IPS-18a (cell line): ENCODE results near the gene SURF2.
"Not testable (repeated sequence)": the region's sequence is repeated elsewhere in the genome, so short reads cannot be mapped to it uniquely, and the experiment has no call there.

Experiments used
- H3K27ac ChIP-seq: one replicate; pipeline ENCODE4 v1.5.1; 2013; ENCODE audit warnings: low read length
- H3K27me3 ChIP-seq: one replicate; pipeline ENCODE4 v1.6.1; 2013; ENCODE audit warnings: mild to moderate bottlenecking, low read length; ENCODE audit not compliant: control insufficient read depth, insufficient read depth
- H3K36me3 ChIP-seq: one replicate; pipeline ENCODE4 v1.6.1; 2013; ENCODE audit warnings: low read depth, low read length; ENCODE audit not compliant: control insufficient read depth
- H3K4me1 ChIP-seq: one replicate; pipeline ENCODE4 v1.6.1; 2013; ENCODE audit warnings: low read depth, low read length; ENCODE audit not compliant: control insufficient read depth
- H3K4me3 ChIP-seq: one replicate; pipeline ENCODE4 v1.5.1; 2013; ENCODE audit warnings: low read length
- H3K9ac ChIP-seq: one replicate; pipeline ENCODE4 v1.6.1; 2013; ENCODE audit warnings: mild to moderate bottlenecking, low read length, moderate library complexity
- H3K9me3 ChIP-seq: one replicate; pipeline ENCODE4 v1.6.1; 2013; ENCODE audit warnings: low read depth, low read length; ENCODE audit not compliant: control insufficient read depth

SURF2 gene

DNA sequence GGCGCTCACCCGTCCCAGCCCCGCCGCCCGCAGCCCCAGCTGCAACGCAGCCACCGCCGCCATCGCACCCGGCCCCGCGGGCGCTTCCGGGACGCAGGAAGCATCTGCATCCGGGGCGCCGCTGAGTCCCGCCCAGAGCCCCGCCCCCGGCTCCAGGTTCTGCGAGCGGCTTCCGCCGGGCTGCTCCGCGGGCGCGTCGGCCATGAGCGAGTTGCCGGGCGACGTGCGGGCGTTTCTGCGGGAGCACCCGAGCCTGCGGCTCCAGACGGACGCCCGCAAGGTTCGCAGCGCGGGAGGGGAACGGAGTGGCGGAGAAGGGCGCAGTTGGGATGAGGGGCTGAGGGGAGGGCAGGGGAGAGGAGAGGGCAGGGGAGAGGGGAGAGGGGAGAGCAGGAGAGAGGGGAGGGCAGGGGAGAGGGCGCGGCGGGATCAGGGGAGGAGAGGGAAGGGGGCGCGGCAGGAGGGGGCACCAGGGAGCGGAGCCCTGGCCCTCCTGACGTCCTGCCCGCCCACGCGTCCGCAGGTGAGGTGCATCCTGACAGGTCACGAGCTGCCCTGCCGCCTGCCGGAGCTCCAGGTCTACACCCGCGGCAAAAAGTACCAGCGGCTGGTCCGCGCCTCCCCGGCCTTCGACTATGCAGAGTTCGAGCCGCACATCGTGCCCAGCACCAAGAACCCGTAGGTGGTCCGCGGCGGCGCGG, at the start of gene SURF2, which contains the start of gene SURF1:
SURF2 (plus strand) TSS at position 160 of the 701 bp plus-strand sequence; CDS start at position 203, 43 bp downstream.
SURF1 (minus strand) TSS at position 97 of the 701 bp plus-strand sequence; CDS start at position 63, 34 bp downstream.
- Histone ChIP-seq H3K9me3 (no peaks in the 10 kb centered on the region), H3K27ac (no peak within 1 kb of the TSS), H3K27me3 (no peaks in the 10 kb centered on the region), H3K4me1 (peaks cover 5% of the 10 kb centered on the region), H3K36me3 (peaks cover 37% of the 10 kb centered on the region), H3K4me3 (peak within 1 kb of the TSS; percentile 88), H3K9ac (peak within 1 kb of the TSS; percentile 75)

DNA sequence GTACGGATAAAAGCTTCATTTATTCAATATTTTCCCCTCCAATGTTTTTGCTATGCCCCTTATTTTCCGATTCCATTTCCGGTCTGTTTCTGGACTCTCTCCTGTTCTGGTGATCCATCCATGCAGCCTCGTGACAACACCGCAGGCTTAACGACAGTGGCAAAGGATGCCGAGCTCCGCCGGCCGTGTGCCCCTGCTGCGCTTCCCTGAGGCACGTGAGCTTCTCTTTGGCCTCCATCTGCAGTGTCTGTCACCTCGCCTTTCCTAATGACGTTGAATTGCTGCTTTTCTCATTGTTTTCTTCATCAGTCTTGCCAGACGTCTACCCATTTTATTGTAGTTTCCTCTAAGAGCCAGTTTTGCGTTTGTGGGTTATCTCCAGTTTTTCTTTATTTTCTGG, 49.0 kb upstream of the SURF2 start:
- no peaks in the 10 kb centered on the region for H3K27me3 ChIP-seq
- H3K27ac ChIP-seq, result no peak overlapping the region
- no peaks in the 10 kb centered on the region for H3K4me1 ChIP-seq
- H3K4me3 ChIP-seq, result no peak overlapping the region
- H3K9me3 ChIP-seq, result no peaks in the 10 kb centered on the region
- H3K36me3 ChIP-seq, result no peaks in the 10 kb centered on the region
- H3K9ac ChIP-seq, result no peak overlapping the region

DNA sequence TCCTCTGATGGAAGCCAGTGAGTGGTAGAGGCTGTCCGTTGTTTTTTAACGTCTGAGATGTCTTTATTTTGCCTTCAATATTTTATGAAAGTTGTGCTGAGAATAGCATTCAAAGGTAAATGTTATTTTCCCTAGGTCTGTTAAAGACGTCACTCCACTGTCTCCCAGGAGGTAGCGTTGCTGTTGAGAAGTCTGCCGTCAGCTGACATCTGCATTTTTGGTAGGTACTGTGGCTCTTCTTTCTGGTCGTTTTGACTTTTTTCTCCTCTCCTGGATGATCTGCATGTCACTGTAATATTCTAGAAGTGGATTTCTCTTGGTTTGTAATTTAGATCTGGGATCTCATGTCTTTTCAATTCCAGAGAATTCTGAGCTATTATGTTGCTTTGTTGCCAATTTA, 46.7 kb upstream of the SURF2 start:
- H3K27me3 ChIP-seq, result no peaks in the 10 kb centered on the region
- H3K9me3 ChIP-seq, result no peaks in the 10 kb centered on the region
- H3K9ac ChIP-seq, result no peak overlapping the region
- H3K36me3 ChIP-seq, result no peaks in the 10 kb centered on the region
- H3K27ac ChIP-seq, result no peak overlapping the region
- no peaks in the 10 kb centered on the region for H3K4me1 ChIP-seq
- no peak overlapping the region for H3K4me3 ChIP-seq

DNA sequence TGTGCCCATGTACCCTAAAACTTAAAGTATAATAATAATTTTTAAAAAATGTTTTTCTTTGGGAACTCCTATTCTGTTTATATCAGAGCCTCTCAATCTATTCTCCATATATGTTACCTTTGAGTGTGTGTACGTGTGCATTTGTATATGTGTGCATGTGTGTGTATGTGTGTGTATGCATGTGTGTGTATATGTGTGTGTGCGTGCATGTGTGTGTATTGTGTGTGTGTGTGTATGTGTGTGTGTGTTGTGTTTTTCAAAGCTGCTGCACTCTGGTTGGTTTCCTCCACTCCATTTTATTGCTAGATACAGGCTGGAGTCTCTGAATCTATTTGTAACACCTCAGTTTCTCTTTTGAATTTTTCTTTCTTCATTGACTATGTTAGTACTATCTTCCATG, 40.4 kb upstream of the SURF2 start:
- Histone ChIP-seq H3K4me1 (no peaks in the 10 kb centered on the region), H3K9ac (no peak overlapping the region), H3K27ac (no peak overlapping the region), H3K27me3 (no peaks in the 10 kb centered on the region), H3K4me3 (no peak overlapping the region), H3K36me3 (no peaks in the 10 kb centered on the region), H3K9me3 (no peaks in the 10 kb centered on the region)

DNA sequence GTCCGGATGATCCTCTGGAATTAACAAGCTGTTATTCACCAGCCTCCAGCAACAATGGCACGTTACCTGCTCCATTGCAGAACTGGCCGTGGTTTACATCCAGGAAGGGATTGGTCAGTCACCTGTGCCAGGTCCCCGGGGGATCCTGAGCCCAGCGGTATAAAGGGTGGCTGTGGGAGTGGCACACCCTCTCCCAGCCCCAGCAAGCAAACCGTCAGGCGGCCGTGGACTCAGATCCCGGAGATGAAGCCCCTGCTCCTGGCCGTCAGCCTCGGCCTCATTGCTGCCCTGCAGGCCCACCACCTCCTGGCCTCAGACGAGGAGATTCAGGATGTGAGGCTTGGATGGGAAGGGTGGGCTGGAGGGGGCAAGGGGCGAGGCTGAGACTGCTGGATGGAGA, 38.8 kb upstream of the SURF2 start:
- H3K9me3 ChIP-seq, H3K36me3 ChIP-seq, H3K27ac ChIP-seq, H3K4me3 ChIP-seq, H3K9ac ChIP-seq, H3K4me1 ChIP-seq, H3K27me3 ChIP-seq: not testable (repeated sequence)

DNA sequence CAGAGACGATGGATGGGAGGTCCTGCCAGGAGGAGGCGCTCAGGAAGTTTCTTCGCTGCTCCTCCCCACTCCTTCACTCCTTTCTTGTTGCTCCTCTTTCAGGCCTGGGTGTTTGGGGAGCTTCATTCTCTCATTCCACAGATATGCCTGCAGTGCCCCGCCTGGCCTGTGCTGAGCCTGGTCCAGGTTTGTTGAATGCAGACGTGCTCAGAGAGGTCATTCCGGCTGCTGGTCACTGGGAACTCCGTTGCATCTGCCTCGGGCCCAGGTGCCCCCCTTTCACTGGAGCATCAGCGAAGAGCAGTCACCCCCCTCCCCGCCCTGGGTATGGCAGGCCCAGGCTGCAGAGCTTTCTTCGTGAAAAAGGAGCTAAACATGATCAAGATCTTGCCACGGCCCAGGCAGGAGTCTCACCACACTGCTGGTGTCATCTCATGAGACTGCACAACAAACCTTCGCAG, 35.9 kb upstream of the SURF2 start:
- H3K27me3 ChIP-seq, result no peaks in the 10 kb centered on the region
- H3K4me1 ChIP-seq, result no peaks in the 10 kb centered on the region
- H3K9me3 ChIP-seq, result peaks cover 10% of the 10 kb centered on the region
- H3K4me3 ChIP-seq, result no peak overlapping the region
- H3K27ac ChIP-seq, result no peak overlapping the region
- H3K9ac ChIP-seq, result no peak overlapping the region
- no peaks in the 10 kb centered on the region for H3K36me3 ChIP-seq

DNA sequence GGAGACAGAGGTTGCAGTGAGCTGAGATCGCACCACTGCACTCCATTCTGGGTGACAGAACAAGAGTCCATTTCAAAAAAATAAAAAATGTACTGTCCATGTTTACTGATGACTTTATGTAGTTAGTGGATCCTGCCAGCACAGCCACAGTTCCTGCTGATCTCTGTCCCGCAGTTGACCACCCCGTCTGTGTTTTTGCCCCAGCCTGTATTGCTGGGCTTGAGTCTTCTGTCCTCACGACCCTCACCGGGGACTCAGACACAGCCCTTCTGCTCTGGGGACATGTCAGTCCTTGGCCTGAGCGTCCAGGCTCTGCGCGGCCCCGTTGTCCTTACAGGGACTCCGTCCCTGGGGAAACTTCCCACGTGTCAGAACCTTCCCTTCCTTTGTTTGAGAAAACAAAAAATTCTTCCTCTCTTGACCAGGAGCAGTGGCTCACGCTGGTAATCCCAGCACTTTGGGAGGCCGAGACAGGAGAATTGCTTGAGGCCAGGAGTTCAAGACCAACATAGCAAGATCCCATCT, 34.9 kb upstream of the SURF2 start:
- Histone ChIP-seq H3K9ac (no peak overlapping the region), H3K36me3 (no peaks in the 10 kb centered on the region), H3K27me3 (no peaks in the 10 kb centered on the region), H3K4me1 (no peaks in the 10 kb centered on the region), H3K4me3 (no peak overlapping the region), H3K9me3 (peaks cover 10% of the 10 kb centered on the region), H3K27ac (no peak overlapping the region)

DNA sequence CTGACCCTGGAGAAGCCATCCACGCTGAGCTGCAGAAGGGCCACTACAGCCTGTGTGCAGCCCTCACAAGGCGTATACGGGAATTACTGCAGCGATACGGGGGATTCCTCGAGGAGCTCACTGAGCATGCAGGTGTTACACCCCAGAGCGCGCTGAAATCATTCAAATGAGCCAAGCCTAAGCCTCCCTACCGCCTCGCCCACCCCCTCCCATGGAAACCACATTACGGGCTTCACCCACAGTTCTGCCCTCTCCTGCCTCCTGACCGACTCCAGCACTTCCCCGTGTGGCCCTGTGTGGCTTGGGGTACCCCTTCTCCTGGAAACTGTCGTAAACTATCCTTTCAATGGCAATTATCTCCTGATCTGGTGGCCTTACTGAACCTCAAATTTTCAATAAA, 33.6 kb upstream of the SURF2 start:
- Histone ChIP-seq H3K4me3 (no peak overlapping the region), H3K9ac (no peak overlapping the region), H3K27ac (no peak overlapping the region), H3K27me3 (no peaks in the 10 kb centered on the region), H3K4me1 (no peaks in the 10 kb centered on the region), H3K36me3 (no peaks in the 10 kb centered on the region), H3K9me3 (peaks cover 10% of the 10 kb centered on the region)

DNA sequence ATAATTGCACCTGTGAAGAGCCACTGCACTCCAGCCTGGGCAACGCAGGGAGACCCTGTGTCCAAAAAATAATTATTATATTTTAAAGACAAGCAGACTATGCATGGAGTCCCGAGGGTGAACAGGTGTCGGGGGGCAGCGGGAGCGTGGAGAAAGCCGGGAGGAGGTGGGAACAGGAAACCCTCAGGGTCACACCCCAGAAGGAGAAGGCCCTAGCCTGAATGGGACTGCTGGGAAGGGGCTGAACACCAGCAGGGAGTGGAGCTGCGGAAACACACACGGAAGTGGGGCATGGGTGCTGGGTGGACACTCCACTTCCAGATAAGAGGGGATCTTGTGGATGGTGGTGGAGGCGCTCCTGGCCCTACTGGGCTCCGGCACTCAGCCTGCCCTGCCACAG, 33.1 kb upstream of the SURF2 start:
- no peaks in the 10 kb centered on the region for H3K36me3 ChIP-seq

DNA sequence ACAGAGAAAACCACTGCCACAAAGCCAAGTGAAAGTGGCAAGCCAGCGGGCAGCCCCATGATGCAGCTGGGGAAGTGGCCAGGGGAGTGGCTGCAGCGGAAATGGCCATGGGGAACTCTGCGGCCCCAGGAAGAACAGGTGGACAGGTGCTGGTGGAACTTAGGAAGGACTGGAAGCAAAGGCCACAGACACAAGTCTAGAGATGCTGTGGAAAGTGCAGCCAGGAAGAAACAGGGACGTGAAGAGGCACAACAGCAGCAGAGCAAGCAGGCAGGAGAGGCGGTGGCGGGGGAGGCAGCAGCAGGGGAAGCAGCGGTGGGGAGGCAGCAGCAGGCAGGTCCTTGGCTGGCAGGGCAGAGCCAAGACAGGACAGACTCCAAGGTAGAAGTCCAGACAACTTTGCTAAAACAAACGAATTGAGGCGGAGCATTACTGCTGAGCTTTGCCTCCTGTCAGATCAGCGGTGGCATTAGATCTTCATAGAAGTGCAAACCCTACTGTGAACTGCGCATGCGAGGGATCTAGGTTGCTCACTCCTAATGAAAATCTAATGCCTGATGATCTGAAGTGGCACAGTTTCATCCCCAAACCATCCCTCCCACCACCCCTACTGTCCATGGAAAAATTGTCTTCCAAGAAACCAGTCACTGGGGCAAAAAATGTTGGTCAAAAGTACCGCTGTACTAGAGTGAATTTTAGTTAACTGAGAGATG, 32.2 kb upstream of the SURF2 start:
- Histone ChIP-seq H3K9me3 (peaks cover 10% of the 10 kb centered on the region), H3K27me3 (no peaks in the 10 kb centered on the region), H3K36me3 (no peaks in the 10 kb centered on the region), H3K4me1 (no peaks in the 10 kb centered on the region), H3K4me3 (no peak overlapping the region), H3K27ac (no peak overlapping the region), H3K9ac (no peak overlapping the region)

More for the DNA sequence above, 33.1 kb upstream of the SURF2 start:
- Histone ChIP-seq H3K4me3 (no peak overlapping the region), H3K27ac (no peak overlapping the region), H3K4me1 (no peaks in the 10 kb centered on the region), H3K9me3 (peaks cover 10% of the 10 kb centered on the region), H3K9ac (no peak overlapping the region), H3K27me3 (no peaks in the 10 kb centered on the region)

DNA sequence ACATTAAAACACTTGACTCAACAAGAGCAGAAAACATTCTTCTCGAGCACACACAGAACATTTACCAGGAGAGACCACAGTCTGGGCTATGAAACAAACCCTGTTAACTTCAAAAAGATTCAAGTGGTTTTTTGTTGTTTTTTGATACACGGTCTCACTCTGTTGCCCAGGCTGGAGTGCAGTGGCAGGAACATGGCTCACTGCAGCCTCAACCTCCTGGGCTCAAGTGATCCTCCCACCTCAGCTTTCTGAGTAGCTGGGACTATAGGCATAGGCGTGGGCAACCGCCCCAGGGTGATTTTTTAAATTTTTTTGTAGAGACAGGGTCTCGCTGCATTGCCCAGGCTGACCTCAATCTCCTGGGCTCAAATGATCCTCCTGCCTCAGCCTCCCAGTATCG, 29.3 kb upstream of the SURF2 start:
- not testable (repeated sequence) for H3K9me3 ChIP-seq, H3K4me3 ChIP-seq, H3K27me3 ChIP-seq, H3K4me1 ChIP-seq, H3K27ac ChIP-seq, H3K9ac ChIP-seq
- H3K36me3 ChIP-seq, result peaks cover 16% of the 10 kb centered on the region
